Neural crest cell (in vitro differentiated cells): ENCODE measurements around the gene FAM217A. TPM values are rescaled to one million over a fixed set of nuclear protein-coding genes. Genes with fewer than 3 reads are reported as not detected.

Experiments
- DNase-seq: peaks from one replicate; pipeline ENCODE4 v3.0.0; 2021; ENCODE audit warnings: low read depth, mixed read lengths, low spot score
- H3K27ac Mint-ChIP-seq: one replicate; pipeline ENCODE4 v1.8.0; 2021; ENCODE audit warnings: mild to moderate bottlenecking, mixed read lengths; ENCODE audit not compliant: unreplicated experiment
- H3K27me3 Mint-ChIP-seq: 2 replicates; pipeline ENCODE4 v1.8.0; 2021; ENCODE audit warnings: low read depth, mild to moderate bottlenecking, mixed read lengths
- H3K36me3 Mint-ChIP-seq: 2 replicates; pipeline ENCODE4 v1.8.0; 2021; ENCODE audit warnings: low read depth, mild to moderate bottlenecking, mixed read lengths
- H3K4me1 Mint-ChIP-seq: 2 replicates; pipeline ENCODE4 v1.8.0; 2021; ENCODE audit warnings: mixed read lengths
- H3K4me3 Mint-ChIP-seq: one replicate; pipeline ENCODE4 v1.8.0; 2021; ENCODE audit warnings: mild to moderate bottlenecking, mixed read lengths
- H3K9me3 Mint-ChIP-seq: 2 replicates; pipeline ENCODE4 v1.8.0; 2021; ENCODE audit warnings: mixed read lengths
- total RNA-seq: library from RNA; stranded (reverse); gene quantifications from 2 replicates; pipeline ENCODE4 v1.2.1, GENCODE V29; 2021
- TF ChIP-seq, protein P1 (sequence below): fragments of 200-600 bp; sonication (generic); conservative IDR thresholded peaks from 2 replicates; pipeline ENCODE4 v1.5.0; 2021; ENCODE audit warnings: antibody characterized with exemption, mild to moderate bottlenecking

Gene FAM217A
- total RNA-seq, 1 donor from 2014 or later, result not detected

DNA sequence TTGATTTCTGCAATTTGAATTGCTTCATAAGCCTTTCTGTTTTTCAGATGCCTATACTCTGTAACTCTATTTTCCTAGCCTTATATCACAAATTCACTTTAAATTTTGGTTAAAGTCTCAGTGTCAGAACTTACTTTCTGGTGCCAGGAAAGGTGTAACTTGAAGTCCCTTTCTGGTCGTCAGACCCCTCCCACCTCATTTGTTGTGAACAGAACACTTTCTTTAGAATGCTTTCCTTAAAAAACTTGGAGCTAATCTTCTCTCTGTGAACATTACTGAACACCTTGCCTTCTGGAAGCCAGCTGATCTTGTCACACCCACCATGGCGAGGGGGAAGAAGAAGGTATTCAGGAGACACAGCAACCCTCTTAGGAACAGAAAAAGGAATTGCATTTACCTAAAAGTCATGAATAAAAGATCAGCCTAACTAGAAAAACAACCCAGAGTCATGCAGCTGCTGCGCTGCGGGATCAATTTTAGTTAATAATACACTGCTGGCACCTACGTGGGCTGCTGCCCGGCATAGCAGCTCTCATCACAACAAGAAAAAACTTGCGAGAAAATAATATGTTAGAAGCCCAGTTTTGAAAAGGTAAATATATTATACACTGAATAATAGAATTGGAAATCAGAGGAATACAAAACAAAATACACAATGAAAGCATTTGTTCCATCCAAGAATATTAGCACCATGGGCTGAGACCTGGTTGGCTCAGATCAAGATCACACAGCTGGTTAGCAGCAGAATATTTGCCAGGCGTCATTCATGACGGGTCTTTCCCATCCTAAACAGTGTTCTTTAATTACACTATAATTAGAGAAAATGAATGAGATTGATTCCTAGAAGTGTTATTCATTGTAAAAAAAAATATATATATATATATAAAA is 5.8 kb upstream of the FAM217A start:
- no peaks in the 10 kb centered on the region for H3K27me3 Mint-ChIP-seq
- peaks cover 11% of the 10 kb centered on the region for H3K4me1 Mint-ChIP-seq
- H3K27ac Mint-ChIP-seq, result no peak overlapping the region
- H3K9me3 Mint-ChIP-seq, result no peaks in the 10 kb centered on the region
- H3K4me3 Mint-ChIP-seq, result no peak overlapping the region
- DNase-seq, result no peak
- TF ChIP-seq, protein P1, sequence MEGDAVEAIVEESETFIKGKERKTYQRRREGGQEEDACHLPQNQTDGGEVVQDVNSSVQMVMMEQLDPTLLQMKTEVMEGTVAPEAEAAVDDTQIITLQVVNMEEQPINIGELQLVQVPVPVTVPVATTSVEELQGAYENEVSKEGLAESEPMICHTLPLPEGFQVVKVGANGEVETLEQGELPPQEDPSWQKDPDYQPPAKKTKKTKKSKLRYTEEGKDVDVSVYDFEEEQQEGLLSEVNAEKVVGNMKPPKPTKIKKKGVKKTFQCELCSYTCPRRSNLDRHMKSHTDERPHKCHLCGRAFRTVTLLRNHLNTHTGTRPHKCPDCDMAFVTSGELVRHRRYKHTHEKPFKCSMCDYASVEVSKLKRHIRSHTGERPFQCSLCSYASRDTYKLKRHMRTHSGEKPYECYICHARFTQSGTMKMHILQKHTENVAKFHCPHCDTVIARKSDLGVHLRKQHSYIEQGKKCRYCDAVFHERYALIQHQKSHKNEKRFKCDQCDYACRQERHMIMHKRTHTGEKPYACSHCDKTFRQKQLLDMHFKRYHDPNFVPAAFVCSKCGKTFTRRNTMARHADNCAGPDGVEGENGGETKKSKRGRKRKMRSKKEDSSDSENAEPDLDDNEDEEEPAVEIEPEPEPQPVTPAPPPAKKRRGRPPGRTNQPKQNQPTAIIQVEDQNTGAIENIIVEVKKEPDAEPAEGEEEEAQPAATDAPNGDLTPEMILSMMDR, result no peak
- H3K36me3 Mint-ChIP-seq, result no peaks in the 10 kb centered on the region

DNA sequence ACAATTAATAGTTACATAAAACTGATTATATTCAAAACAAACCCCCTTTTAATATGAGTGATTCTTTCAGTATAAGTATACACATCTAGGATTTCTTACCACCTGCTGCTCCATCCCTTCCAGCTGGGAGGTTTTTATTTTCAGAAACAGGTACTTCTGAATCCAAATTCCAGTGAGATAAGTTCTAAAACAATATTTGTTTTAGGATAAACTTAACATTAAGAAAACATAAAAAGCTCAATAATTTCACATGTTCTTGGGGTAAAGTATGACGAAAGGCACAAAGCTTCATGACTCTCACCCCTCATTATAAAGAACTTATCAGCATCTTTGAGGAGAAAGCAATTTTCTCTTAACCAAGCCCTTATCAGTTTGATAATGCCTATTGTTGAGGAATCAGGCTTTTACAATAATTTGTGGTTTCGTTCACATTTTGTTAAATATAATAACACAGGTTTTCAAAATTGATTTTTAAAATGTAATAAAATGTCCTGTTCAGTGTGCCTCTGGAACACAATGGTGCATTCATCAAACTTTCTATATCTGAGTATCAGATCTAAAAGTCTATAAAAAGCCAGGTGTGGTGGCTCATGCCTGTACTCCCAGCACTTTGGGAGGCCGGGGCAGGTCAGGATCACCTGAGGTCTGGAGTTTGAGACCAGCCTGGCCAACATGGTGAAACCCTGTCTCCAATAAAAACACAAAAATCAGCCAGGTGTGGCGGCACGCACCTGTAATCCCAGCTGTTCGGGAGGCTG is 4.3 kb downstream of the FAM217A start:
- DNase-seq, result no peak
- Mint-ChIP-seq H3K9me3 (no peaks in the 10 kb centered on the region), H3K4me3 (no peak overlapping the region), H3K27ac (no peak overlapping the region), H3K4me1 (peaks cover 7% of the 10 kb centered on the region), H3K36me3 (no peaks in the 10 kb centered on the region), H3K27me3 (no peaks in the 10 kb centered on the region)
- TF ChIP-seq, protein P1, result no peak

DNA sequence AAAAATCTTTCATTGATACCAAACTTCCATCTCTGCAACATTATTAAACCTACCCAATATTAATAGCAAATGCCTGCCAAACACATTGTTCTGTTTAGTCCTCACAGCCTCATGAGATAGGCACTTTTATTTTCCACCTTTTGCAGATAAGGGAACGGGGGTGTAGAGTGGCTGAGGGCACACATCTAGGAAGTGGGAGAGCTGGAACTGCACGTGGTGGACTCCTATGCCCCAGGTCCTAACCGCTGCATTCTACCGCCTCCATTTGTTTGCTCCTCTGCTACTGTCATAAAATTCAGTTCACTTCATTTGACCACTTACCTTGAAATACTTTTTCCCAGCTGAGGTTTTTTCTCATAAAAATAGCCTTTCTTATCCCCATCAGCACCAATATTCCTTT is 7.6 kb downstream of the FAM217A start:
- TF ChIP-seq, protein P1, result no peak
- Mint-ChIP-seq H3K27me3 (no peaks in the 10 kb centered on the region), H3K4me3 (no peak overlapping the region), H3K27ac (no peak overlapping the region), H3K36me3 (no peaks in the 10 kb centered on the region), H3K9me3 (no peaks in the 10 kb centered on the region), H3K4me1 (no peaks in the 10 kb centered on the region)
- no peak for DNase-seq

DNA sequence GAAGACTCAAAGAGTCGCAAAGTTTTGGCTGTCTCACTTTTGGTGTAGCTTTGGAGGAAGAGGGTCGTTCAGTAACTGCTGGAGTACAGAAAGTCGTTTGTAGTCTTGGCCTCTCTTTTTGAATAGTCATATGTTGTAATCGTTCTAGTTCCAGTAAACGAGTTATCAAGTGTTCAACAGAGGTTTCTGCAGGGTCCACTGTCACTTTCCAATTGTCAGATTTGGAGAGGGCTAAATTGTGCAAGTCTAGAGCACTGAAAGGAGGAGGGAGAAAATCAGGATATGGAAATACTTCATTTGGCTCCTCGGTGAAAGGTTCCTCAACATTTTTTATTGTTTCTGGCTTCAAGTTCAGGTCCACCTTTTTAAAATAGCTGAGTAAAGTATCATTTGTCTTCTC is 9.7 kb downstream of the FAM217A start:
- TF ChIP-seq, protein P1, result no peak
- no peak for DNase-seq
- Mint-ChIP-seq H3K4me1 (no peaks in the 10 kb centered on the region), H3K36me3 (peaks cover 7% of the 10 kb centered on the region), H3K27ac (no peak overlapping the region), H3K4me3 (no peak overlapping the region), H3K9me3 (no peaks in the 10 kb centered on the region), H3K27me3 (no peaks in the 10 kb centered on the region)

DNA sequence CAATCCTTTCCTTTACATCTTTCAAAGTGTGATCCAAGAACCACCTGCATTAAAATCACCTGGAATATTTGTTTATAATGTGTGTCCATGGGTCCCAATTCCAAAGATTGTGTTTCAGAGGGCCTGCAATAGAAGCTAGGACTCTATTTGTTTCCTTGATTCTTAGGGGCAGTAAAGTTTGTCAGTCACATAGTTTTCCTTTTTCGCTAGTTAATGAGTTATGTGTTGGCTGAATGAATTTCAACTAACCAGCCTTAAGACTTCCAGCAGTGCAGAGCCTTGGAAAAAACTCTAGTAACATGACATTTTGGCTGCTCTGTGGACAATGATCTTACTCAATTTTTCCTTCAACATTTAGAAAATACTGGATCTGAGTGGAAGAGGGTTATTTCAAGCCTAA is 11.3 kb downstream of the FAM217A start:
- H3K4me1 Mint-ChIP-seq, result no peaks in the 10 kb centered on the region
- H3K36me3 Mint-ChIP-seq, result peaks cover 7% of the 10 kb centered on the region
- H3K27me3 Mint-ChIP-seq, result no peaks in the 10 kb centered on the region
- H3K4me3 Mint-ChIP-seq, result no peak overlapping the region
- no peak for DNase-seq
- TF ChIP-seq, protein P1, result no peak
- H3K9me3 Mint-ChIP-seq, result no peaks in the 10 kb centered on the region
- no peak overlapping the region for H3K27ac Mint-ChIP-seq
